PC-9 (cell line): Measurements from ENCODE around the gene FUOM.
A peak's percentile ranks its signal among the peaks of the same experiment; 100 is the strongest.

Source experiments
- EZH2 ChIP-seq: fragments of 200-600 bp; sonication (generic); IDR thresholded peaks from 2 replicates; pipeline ENCODE4 v1.8.0; 2017; ENCODE audit warnings: antibody characterized with exemption, low read depth
- TF ChIP-seq, protein P1 (sequence below): fragments of 200-600 bp; sonication (generic); conservative IDR thresholded peaks from 2 replicates; pipeline ENCODE4 v1.6.1; 2017; ENCODE audit warnings: mixed run types, antibody characterized with exemption, mild to moderate bottlenecking, moderate library complexity

- TF ChIP-seq, protein P1, sequence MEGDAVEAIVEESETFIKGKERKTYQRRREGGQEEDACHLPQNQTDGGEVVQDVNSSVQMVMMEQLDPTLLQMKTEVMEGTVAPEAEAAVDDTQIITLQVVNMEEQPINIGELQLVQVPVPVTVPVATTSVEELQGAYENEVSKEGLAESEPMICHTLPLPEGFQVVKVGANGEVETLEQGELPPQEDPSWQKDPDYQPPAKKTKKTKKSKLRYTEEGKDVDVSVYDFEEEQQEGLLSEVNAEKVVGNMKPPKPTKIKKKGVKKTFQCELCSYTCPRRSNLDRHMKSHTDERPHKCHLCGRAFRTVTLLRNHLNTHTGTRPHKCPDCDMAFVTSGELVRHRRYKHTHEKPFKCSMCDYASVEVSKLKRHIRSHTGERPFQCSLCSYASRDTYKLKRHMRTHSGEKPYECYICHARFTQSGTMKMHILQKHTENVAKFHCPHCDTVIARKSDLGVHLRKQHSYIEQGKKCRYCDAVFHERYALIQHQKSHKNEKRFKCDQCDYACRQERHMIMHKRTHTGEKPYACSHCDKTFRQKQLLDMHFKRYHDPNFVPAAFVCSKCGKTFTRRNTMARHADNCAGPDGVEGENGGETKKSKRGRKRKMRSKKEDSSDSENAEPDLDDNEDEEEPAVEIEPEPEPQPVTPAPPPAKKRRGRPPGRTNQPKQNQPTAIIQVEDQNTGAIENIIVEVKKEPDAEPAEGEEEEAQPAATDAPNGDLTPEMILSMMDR, result peak; percentile 90
- TF ChIP-seq EZH2, result no peak
Observed at GRCh38 chr10:133329491-133330202, 28.2 kb downstream of the FUOM start.
